ENCODE results near the gene SSR4. TPM values are rescaled to one million over a fixed set of nuclear protein-coding genes. Genes with fewer than 3 reads are reported as not detected.
"Not testable (repeated sequence)": the region's sequence is repeated elsewhere in the genome, so short reads cannot be mapped to it uniquely, and the experiment has no call there.

Gene SSR4
- total RNA-seq, 1 donor = 121 TPM

DNA sequence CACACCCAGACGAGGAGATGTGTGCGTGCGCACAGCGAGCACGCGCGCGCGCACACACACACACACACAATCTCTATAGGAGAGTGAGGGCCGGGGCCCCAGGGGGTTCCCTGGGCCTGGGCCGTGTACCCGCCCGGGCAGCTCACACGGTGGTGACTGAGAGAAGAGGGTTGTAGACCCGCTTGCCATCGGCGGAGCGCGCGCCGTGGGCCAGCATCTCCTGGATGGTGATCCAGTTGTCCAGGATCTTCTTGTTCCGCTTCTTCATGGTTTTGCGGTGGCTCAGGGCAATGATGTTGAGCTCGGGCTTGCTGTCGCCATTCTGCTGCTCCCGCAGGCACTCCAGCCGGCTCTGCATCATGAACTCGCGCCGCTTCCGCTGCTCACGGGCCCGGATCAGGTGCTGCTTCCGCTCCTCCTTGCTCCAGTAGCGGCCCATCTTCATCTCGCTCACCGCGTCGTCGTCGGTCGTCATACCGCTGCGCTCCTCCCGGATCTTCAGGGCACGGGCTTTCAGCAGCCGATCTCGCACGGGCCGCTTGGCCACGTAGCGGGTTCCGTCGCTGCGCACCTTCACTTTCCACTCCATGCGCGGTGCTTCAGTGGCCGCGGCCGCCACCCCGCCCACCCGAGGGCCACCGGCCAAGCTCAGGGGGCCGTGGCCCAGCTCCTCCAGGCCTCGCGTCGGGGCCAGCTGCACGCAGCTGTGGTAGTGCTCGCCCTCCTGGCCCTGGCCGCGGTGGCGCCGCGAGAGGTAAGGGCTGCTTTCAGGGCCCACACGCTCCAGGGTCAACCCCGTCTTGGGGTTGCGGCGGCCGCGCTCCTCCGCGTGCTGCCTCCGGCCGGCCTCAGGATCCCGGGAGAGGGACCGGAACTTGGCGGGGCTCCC is 9.0 kb downstream of the SSR4 start:
- Histone ChIP-seq H3K27me3 (ENCODE audit: insufficient read depth, low read length) (no peaks in the 10 kb centered on the region), H3K4me1 (ENCODE audit: insufficient read depth, low read length) (no peaks in the 10 kb centered on the region), H3K4me3 (ENCODE audit: low read length) (no peak overlapping the region), H3K9me3 (ENCODE audit: low read depth, low read length) (no peaks in the 10 kb centered on the region)

DNA sequence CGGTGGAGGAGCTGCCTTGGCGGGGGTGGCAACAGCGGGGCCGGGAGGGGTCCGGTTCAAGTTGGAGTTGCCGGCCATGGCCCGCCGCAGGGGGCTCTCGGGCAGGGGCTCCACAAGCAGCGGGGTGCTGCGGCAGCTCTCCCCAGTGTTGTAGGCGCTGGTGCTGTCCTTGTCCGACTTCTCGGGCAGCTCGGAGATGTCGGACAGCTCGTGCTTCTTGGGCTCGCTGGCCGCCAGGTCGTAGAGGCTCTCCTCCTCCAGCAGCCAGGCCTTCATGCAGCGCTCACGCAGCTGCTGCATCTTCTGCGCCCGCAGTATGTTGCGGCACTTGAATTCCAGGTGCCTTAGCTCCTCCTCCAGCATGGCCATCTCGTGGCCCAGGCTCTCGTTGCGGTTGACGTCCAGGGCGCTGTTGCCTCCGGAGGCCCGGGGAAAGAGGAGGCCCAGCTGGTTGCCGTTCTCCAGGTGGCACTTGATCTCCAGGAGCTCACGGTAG is 9.7 kb downstream of the SSR4 start:
- Histone ChIP-seq H3K27me3 (ENCODE audit: insufficient read depth, low read length) (no peaks in the 10 kb centered on the region), H3K9me3 (ENCODE audit: low read depth, low read length) (no peaks in the 10 kb centered on the region), H3K4me3 (ENCODE audit: low read length) (no peak overlapping the region), H3K4me1 (ENCODE audit: insufficient read depth, low read length) (no peaks in the 10 kb centered on the region)

DNA sequence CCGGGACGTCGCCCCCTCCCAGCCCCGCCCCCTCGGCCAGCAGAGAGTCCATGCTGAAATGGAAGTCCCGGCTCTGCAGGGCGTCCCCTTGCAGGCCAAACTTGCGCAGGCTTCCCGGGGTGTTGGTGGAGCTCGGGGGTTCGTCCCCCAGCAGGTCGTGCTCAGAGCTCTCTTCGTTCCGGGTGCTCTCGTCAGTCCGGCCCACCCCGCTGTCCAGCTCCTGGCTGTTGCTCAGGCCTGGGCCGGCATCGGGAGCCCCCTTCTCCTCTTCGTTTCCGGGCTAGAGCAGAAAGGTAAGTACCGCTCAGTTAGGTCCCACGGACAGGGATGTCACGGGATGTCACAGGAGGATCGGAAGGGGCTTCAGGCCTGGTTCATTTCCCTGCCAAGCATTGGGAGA is 10.2 kb downstream of the SSR4 start:
- Histone ChIP-seq H3K27me3 (ENCODE audit: insufficient read depth, low read length) (no peaks in the 10 kb centered on the region), H3K9me3 (ENCODE audit: low read depth, low read length) (no peaks in the 10 kb centered on the region), H3K4me3 (ENCODE audit: low read length) (no peak overlapping the region), H3K4me1 (ENCODE audit: insufficient read depth, low read length) (no peaks in the 10 kb centered on the region)

DNA sequence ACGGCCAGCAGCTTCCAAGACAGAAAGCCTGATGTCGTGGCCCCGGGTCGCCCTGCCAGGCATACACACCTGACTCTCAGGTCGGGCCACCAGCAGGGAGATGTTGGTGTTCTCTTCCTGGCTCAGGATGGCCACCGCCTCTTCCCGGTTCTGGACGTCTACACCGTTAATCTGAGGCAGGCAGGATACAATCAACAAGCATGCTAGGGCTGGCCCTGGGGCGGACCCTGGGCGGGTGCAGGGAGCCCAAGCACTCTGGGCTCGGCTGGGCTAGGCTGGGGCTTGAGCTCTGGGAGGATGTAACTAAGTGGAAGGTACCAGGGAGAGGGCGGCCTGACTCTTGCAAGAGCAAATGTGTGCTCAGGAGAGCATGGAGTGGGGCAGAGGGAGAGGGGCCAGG is 11.0 kb downstream of the SSR4 start:
- no peak overlapping the region for H3K4me3 ChIP-seq (ENCODE audit: low read length)
- no peaks in the 10 kb centered on the region for H3K9me3 ChIP-seq (ENCODE audit: low read depth, low read length)
- H3K4me1 ChIP-seq (ENCODE audit: insufficient read depth, low read length) = no peaks in the 10 kb centered on the region
- no peaks in the 10 kb centered on the region for H3K27me3 ChIP-seq (ENCODE audit: insufficient read depth, low read length)

DNA sequence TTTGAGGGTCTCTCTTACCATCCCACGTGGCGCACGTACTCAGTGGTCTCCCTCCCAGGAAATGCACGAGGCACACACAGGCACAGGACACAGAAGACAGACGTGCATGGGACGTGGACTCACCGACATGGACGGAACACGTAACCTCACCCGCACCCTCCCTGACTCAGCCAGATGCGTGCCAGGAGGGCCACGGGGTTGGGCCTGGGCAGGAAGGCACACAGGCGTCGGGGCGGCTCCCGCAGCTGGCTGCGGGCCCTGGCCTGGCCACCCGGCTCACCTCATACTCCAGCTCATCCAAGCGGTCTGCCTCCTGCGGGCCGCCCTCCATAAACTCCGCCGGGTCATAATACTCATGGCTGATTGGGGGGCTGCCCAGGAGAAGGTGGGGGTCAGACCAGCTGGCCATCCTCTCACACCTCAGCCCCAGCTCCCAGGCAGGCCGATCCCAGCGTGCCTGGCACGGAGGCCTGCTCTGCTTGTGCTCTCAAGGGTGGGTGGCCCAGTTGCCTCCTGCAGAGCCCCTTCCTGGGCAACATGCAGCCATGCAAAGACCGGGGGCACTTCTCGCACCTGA is 12.6 kb downstream of the SSR4 start:
- no peaks in the 10 kb centered on the region for H3K4me1 ChIP-seq (ENCODE audit: insufficient read depth, low read length)

DNA sequence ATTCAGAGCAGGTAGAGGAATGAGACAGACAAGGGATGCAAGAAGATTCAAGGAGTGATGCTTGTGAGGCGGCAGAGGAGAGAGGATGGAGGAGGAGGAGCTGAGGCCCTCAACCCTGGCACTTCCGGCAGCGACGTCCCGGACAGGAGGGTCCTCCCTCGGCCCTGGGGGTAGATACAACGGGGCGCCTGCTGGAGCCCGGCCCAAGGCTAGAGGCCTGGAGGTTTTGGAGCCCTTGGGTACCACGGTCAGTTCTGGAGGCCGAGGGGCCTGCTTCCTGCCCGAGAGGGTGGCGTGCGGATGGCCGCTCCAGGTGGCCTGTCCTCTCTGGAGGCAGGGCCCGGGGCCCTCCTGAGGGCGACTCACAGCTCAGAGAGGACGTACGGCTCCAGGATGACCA is 13.5 kb downstream of the SSR4 start:
- Histone ChIP-seq H3K9me3 (ENCODE audit: low read depth, low read length) (no peaks in the 10 kb centered on the region), H3K27me3 (ENCODE audit: insufficient read depth, low read length) (no peaks in the 10 kb centered on the region)

More for the DNA sequence above, 12.6 kb downstream of the SSR4 start:
- Histone ChIP-seq H3K27me3 (ENCODE audit: insufficient read depth, low read length) (no peaks in the 10 kb centered on the region), H3K4me3 (ENCODE audit: low read length) (no peak overlapping the region), H3K9me3 (ENCODE audit: low read depth, low read length) (no peaks in the 10 kb centered on the region)

DNA sequence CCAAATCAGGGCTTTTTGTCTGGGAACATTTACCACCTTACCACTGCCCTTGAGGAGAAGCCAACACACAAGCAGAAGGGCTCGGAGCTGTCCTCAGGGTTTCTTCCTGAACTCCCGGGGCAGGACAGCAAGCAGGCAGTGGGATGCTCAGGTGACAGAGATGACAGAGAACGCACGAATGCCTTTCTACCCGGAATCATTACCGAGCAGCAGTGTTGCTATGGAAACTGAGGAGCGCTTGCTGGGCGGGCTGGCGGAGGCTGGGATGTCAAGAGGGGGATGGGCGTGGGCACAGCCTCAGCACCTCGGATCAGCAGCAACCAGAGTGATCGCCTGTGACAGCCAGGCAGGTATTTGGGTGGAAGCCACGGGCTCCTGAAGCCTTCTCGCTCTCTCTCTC is 17.8 kb downstream of the SSR4 start:
- Histone ChIP-seq H3K27me3 (ENCODE audit: insufficient read depth, low read length) (no peaks in the 10 kb centered on the region), H3K4me3 (ENCODE audit: low read length) (no peak overlapping the region), H3K4me1 (ENCODE audit: insufficient read depth, low read length) (peaks cover 9% of the 10 kb centered on the region), H3K9me3 (ENCODE audit: low read depth, low read length) (no peaks in the 10 kb centered on the region)

More for the DNA sequence above, 13.5 kb downstream of the SSR4 start:
- Histone ChIP-seq H3K4me3 (ENCODE audit: low read length) (no peak overlapping the region), H3K4me1 (ENCODE audit: insufficient read depth, low read length) (no peaks in the 10 kb centered on the region)

DNA sequence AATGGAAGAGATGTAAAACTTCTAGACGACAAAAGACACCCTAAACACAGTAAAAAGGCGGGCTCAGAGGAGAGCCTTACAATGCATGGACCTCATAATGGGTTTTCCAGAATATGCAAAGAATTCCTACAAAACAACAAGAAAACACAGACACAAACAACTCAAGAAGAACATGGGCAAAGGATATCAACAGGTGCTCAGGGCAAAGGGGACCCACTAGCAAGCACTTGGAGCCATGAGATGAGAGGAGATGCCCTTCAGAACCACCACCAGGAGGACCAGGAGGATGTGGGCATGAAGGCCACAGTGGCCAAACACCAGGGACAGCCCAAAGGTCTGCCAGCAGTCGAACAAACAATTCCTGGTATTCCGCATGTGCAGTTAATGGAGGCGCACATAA is 18.7 kb downstream of the SSR4 start:
- H3K4me1 ChIP-seq (ENCODE audit: insufficient read depth, low read length) = peaks cover 11% of the 10 kb centered on the region
- no peaks in the 10 kb centered on the region for H3K27me3 ChIP-seq (ENCODE audit: insufficient read depth, low read length)
- H3K4me3 ChIP-seq (ENCODE audit: low read length) = no peak overlapping the region
- H3K9me3 ChIP-seq (ENCODE audit: low read depth, low read length) = no peaks in the 10 kb centered on the region

DNA sequence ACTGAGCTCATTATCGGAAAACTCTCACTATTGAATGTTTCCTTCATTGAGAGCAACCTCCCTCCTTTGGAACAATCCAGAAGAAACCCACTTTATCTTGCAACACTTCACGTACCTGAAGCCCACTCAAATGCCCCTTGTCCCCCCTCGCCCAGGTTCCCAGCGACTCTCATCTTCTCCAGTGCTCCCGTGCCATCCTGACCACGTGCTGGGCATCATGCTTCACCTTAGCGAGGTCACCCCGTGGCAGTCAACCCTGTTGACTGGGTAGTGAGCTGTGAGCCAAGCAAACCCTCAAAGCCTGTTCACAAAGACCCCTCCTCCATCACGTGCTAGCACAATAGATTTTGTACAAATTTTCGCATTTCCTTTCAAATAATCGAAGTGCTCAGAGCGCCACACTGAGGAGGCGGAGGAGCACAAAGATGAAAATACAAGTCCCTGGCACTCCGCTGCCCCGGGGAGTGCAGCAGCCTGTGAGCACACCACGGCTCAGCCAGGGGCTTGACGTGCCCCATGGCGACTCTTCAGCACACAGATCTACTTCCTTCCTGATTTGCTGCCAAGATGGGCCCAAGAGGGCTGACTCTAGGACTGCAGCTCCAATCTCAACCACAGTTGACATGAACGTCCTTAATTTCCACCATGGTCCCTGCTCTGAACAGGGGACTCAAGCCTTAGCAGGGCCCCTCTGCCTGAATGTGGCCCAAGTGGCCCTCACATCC is 20.3 kb downstream of the SSR4 start:
- H3K4me1 ChIP-seq (ENCODE audit: insufficient read depth, low read length) = peaks cover 18% of the 10 kb centered on the region
- H3K9me3 ChIP-seq (ENCODE audit: low read depth, low read length) = no peaks in the 10 kb centered on the region
- H3K4me3 ChIP-seq (ENCODE audit: low read length) = no peak overlapping the region
- H3K27me3 ChIP-seq (ENCODE audit: insufficient read depth, low read length) = peaks cover under 1% of the 10 kb centered on the region

DNA sequence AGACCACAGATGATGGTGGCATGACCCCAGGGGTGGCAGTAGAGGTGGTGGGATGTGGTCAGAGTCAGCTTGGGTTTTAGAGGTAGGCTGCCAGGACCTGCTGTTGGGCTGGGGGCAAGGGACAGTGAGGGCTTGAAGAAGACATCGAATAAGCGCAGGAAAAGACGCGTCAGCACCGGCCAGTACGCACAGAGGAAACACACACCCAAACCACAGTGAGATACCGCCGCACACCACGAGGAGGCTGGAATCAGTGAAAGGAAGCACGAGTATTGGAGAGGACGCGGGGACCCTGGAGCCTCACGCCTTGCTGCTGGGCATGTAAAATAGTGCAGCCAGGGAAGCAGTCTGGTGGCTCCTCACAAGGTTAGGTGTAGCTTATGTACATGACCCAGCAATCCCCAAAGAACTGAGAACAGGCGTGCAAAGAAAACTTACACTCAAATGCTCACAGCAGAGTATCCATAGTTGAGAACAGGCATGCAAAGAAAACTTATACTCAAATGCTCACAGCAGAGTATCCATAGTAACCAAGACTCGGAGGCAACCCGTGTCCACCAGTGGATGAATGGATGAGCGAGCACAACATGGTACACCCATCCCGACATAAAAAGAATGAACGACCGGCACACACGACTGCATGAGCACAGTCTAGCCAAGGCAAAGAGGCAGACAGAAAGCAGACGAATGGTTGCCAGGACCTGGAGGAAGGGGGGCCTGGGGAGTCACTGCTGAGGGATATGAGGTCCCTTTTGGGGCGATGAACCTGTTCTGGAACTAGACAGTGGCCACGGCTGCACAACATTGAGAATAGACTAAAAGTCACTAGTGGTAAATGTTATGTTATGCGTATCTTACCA is 22.6 kb downstream of the SSR4 start:
- H3K4me3 ChIP-seq (ENCODE audit: low read length) = no peak overlapping the region
- H3K27me3 ChIP-seq (ENCODE audit: insufficient read depth, low read length) = peaks cover 2% of the 10 kb centered on the region
- H3K9me3 ChIP-seq (ENCODE audit: low read depth, low read length) = no peaks in the 10 kb centered on the region
- H3K4me1 ChIP-seq (ENCODE audit: insufficient read depth, low read length) = peaks cover 26% of the 10 kb centered on the region

DNA sequence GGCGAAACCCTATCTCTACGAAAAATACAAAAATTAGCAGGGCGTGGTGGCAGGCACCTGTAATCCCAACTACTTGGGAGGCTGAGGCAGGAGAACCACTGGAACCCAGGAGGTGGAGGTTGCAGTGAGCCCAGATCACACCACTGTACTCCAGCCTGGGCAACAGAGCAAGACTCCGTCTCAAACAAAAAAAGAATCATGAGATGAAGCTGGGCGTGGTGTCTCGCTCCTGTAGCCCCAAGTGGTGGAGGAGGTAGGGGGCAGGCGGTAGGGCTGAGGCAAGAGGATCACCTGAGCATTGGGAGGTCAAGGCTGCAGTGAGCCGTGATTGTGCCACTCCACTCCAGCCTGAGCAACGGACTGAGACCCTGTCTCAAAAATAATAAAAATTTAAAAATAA is 23.6 kb downstream of the SSR4 start:
- H3K4me3 ChIP-seq (ENCODE audit: low read length); H3K9me3 ChIP-seq (ENCODE audit: low read depth, low read length); H3K27me3 ChIP-seq (ENCODE audit: insufficient read depth, low read length): not testable (repeated sequence)
- H3K4me1 ChIP-seq (ENCODE audit: insufficient read depth, low read length) = peaks cover 31% of the 10 kb centered on the region

DNA sequence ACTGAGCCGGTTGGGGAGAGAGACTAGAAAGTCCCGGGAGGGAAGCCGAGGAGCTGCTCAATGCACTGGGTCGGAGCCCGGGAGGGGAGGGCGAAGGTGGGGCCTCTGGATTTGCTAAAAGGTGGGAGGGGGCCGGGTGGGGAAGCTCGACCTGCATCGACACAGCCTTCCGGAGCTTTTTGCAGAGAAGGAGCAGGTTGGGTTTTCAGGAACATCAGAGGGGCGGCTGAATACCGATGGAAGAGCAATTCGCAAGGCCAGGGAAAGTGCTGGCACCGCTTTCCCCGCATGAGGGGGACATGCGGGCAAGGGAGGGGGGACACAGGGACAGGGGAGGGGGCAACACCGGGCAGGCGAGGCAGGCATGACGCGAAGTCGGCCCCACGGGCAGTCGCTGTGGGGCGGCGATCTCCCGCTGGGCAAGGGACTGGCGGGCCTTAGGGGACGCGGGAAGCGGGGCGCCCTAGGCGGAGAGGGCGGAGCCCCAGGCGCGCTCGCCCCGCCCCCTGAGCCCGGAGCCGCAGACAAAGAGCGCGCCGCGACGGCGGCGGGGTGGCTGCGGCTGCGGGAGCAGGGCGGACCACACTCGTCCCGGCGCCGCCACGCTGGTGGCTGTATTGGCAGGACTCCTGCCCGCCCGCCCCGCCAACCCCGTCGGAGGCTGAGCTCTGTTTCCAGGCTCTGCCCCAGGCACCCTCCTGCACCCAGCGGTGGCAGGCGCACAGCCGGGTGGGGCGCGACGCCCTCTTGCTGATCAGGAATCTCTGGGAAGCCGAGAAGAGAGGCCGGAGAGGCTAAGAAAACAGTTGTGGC is 24.3 kb downstream of the SSR4 start:
- no peak overlapping the region for H3K4me3 ChIP-seq (ENCODE audit: low read length)

DNA sequence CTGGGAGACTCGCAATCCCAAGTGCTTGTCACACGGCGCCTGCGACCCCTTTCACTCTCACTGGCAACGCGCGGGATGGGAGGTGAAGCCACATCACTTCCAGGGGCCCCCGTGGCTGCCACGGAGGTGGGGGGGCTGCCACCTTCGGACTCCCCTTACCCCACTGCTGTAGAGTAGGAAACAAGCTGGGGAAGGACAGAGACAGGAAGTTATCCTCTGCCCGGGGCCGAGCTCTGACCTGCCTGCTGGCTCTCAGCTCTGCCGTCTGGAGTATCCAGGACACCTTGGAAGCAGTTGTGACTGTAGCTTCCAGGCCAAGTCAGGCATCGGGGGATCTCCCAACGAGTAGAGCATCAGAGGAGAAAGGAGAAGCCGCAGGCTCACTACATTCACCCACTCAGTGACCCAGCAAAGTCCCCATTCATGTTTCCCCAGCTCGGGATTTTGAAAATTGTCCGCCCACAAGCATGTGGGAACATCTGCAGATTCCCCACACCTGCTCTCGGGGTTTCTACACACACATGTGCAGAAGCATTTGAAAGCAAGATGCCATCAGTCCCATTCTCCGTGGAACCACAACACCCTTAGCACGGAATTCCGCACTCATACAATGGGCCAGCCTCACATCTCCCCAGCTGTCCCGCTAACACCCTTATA is 25.0 kb downstream of the SSR4 start:
- Histone ChIP-seq H3K4me1 (ENCODE audit: insufficient read depth, low read length) (peaks cover 31% of the 10 kb centered on the region), H3K27me3 (ENCODE audit: insufficient read depth, low read length) (peaks cover 2% of the 10 kb centered on the region), H3K9me3 (ENCODE audit: low read depth, low read length) (no peaks in the 10 kb centered on the region), H3K4me3 (ENCODE audit: low read length) (no peak overlapping the region)

More for the DNA sequence above, 24.3 kb downstream of the SSR4 start:
- Histone ChIP-seq H3K9me3 (ENCODE audit: low read depth, low read length) (no peaks in the 10 kb centered on the region), H3K27me3 (ENCODE audit: insufficient read depth, low read length) (peaks cover 2% of the 10 kb centered on the region), H3K4me1 (ENCODE audit: insufficient read depth, low read length) (peaks cover 31% of the 10 kb centered on the region)

Measured in mononuclear cell (primary cell).